Adrenal gland (tissue), 12 donors: ENCODE measurements around the gene LZTS2. TPM values are rescaled to one million over a fixed set of nuclear protein-coding genes. Genes with fewer than 3 reads are reported as not detected.

ENCODE experiments used
- DNase-seq, 7 donors: peaks; one replicate each; pipeline ENCODE4 v3.0.0-alpha.2; 2019 to 2020
- H3K27ac ChIP-seq, 5 donors: fragments of 200-600 bp; sonication (generic) in 4 of 5; 1 replicate in 3 of 5; 2 replicates in 2 of 5; pipeline versions ENCODE4 v1.5.1 to v1.8.0; 2016 to 2020; ENCODE audit warnings: mild to moderate bottlenecking in 1 of 5
- H3K27me3 ChIP-seq: fragments of 200-600 bp; 2 replicates; pipeline ENCODE4 v1.8.0; 2021
- H3K36me3 ChIP-seq, 2 donors: fragments of 200-600 bp; replicated peaks in 1 of 2; 1 replicate in 1 of 2; 2 replicates in 1 of 2; pipeline versions ENCODE4 v1.5.1 to v1.8.0; 2018 to 2022
- H3K4me1 ChIP-seq, 2 donors: fragments of 200-600 bp; replicated peaks in 1 of 2; 1 replicate in 1 of 2; 2 replicates in 1 of 2; pipeline versions ENCODE4 v1.5.1 to v1.8.0; 2018 to 2021
- H3K4me3 ChIP-seq, 4 donors: fragments of 200-600 bp; sonication (generic) in 3 of 4; one replicate each; pipeline ENCODE4 v1.5.1; 2016 to 2018
- H3K9me3 ChIP-seq, 3 donors: fragments of 200-600 bp; sonication (generic) in 1 of 3; replicated peaks in 1 of 3; 1 replicate in 2 of 3; 2 replicates in 1 of 3; pipeline versions ENCODE4 v1.5.1 to v1.8.0; 2016 to 2021
- CTCF ChIP-seq, 6 experiments: fragments of 450-650 bp in 4 of 6; fragments of 200-600 bp in 2 of 6; sonication (generic) in 1 of 6; IDR thresholded peaks; 1 replicate in 5 of 6; 2 replicates in 1 of 6; pipeline versions ENCODE4 v1.5.1 to v1.8.0; 2016 to 2021; ENCODE audit warnings: antibody characterized with exemption in 6 of 6, mild to moderate bottlenecking in 2 of 6, moderate library complexity in 1 of 6
- POLR2A ChIP-seq, 2 donors: fragments of 450-650 bp; IDR thresholded peaks; one replicate each; pipeline ENCODE4 v1.6.1; 2017; ENCODE audit warnings: antibody characterized with exemption in 2 of 2, mild to moderate bottlenecking in 2 of 2, moderate library complexity in 1 of 2
- WGBS, 4 donors: extraction: QIAGEN DNeasy Blood & Tissue Kit in 2 of 4; methylation state at CpG; one replicate each; pipeline versions ENCODE4 v1.1.5 to v1.1.7; 2013 to 2017; 5-methylcytosine and 5-hydroxymethylcytosine counted together
- intact Hi-C, 2 donors: fragments of 100-400 bp; cut with DNase I; formaldehyde crosslinking; loops; one replicate each; pipeline versions ENCODE4 v1.14.1 to v1.15.0; 2022 to 2023
- polyA plus RNA-seq, 3 donors: library from polyadenylated mRNA; stranded (reverse); fragments of 200-250 nt in 2 of 3; fragments of 350-450 nt in 1 of 3; fragmentation: Illumina TruSeq in 1 of 3; extraction: RNeasy Lipid Tissue Mini Kit (QIAGEN cat#74804) in 1 of 3; gene quantifications; one replicate each; pipeline ENCODE4 v1.2.3, GENCODE V29; 2013 to 2014
- total RNA-seq, 9 donors: library from RNA; depleted of rRNA in 4 of 9; stranded (reverse); fragments of >200 nt in 4 of 9; fragments of 120-200 nt in 1 of 9; fragmentation: NEBNext Ultra II Directional in 1 of 9; extraction: Animal tissue kit (Norgen Biotek cat#: 25700) in 1 of 9; gene quantifications; one replicate each; pipeline versions ENCODE4 v1.1.0 to v1.2.4, GENCODE V29; 2013 to 2023
- donor health status: healthy with polysubstance abuse.
- donor health status: Bipolar disorder and iron deficiency.
- donor health status: DM: yes; HTN: yes; CAD: no.
- donor health status: DM: no; HTN: no; CAD: no.
- donor health status: DM: no; HTN: no; CAD: no.
- donor health status: DM: yes; HTN: yes; CAD: no.

The LZTS2 gene
- total and polyA plus RNA-seq, 12 donors, result 12.2 to 232 (median 101) TPM

- 50 to 73% (median 70%) methylated on average over 2 of the region's 2 CpGs for WGBS, 4 donors
- Histone ChIP-seq H3K4me1 (peaks cover 3 to 19% of the 10 kb centered on the region in 2 donors), H3K9me3 (no peaks in the 10 kb centered on the region), H3K27ac (no peak overlapping the region), H3K4me3 (no peak overlapping the region), H3K36me3 (peaks cover 0 to 10% of the 10 kb centered on the region in 2 donors), H3K27me3 (peaks cover 25% of the 10 kb centered on the region)
- intact Hi-C loops, result no loop called here
- no peak for DNase-seq
- no peak for TF ChIP-seq CTCF (IDR thresholded peaks at IDR 0.05)
- TF ChIP-seq POLR2A (IDR thresholded peaks at IDR 0.05), result no peak
These were observed 44.5 kb downstream of the LZTS2 start for GRCh38 chr10:101044117-101044516.

DNA sequence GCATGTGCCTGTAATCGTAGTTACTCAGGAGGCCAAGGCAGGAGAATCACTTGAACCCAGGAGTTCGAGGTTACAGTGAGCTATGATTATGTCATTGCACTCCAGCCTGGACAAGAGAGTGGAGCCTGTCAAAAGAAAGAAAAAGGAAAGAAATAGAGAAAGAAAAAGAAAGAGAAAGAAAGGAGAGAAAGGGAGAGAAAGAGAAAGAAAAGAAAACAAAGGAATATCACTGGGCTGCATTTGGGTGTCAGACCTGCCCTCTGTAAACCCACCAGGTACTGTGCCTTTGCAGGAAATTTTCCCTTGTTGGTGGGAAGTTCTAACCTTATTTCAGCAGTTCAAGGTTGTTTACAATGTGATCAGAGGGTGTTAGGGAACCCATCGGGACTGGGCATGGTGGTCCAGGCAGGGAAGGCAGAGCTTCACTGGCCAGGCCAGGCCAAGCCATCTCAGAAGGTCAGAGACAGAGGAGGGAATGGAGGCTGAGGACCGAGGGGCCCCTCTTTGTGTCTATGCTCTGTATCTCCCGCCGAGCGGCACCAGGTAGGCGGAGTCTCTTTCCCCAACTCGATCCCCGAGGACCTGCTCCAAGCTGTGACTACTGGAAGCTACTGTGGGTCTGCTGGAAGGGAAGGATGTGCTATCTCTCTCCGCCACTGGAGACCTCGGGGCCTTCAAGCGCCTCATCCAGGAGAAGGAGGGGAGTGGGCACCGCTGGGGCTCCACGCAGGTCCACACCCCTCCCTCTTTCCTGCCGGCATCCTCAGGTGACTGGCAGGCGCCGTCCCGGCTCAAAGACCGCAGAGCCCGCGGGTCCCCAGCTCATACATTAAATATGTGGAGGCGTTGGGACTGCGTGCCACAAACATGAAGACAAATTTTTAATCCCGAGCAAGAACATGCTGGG lies 47.0 kb downstream of the LZTS2 start:
- no peaks in the 10 kb centered on the region for H3K9me3 ChIP-seq
- 45 to 56% (median 49%) methylated on average over 13 to 25 of the region's 25 CpGs for WGBS, 4 donors
- TF ChIP-seq POLR2A (IDR thresholded peaks at IDR 0.05) (no peak), CTCF (IDR thresholded peaks at IDR 0.05) (no peak)
- H3K4me3 ChIP-seq, result no peak overlapping the region
- H3K27me3 ChIP-seq, result peaks cover 44% of the 10 kb centered on the region
- DNase-seq, result no peak
- intact Hi-C loops, result no loop called here
- no peaks in the 10 kb centered on the region for H3K36me3 ChIP-seq
- H3K4me1 ChIP-seq, result peaks cover 3 to 24% of the 10 kb centered on the region in 2 donors
- H3K27ac ChIP-seq, result no peak overlapping the region

GRCh38 chr10:101047268-101047667 lies 47.7 kb downstream of the LZTS2 start:
- 25 to 37% (median 29%) methylated on average over 13 to 16 of the region's 16 CpGs for WGBS, 4 donors
- no peak for DNase-seq
- Histone ChIP-seq H3K36me3 (no peaks in the 10 kb centered on the region), H3K4me1 (peaks cover 3 to 18% of the 10 kb centered on the region in 2 donors), H3K27ac (no peak overlapping the region), H3K4me3 (no peak overlapping the region), H3K27me3 (peaks cover 44% of the 10 kb centered on the region), H3K9me3 (no peaks in the 10 kb centered on the region)
- no peak for TF ChIP-seq POLR2A (IDR thresholded peaks at IDR 0.05)
- TF ChIP-seq CTCF (IDR thresholded peaks at IDR 0.05), result no peak
- intact Hi-C loops, result no loop called here

DNA sequence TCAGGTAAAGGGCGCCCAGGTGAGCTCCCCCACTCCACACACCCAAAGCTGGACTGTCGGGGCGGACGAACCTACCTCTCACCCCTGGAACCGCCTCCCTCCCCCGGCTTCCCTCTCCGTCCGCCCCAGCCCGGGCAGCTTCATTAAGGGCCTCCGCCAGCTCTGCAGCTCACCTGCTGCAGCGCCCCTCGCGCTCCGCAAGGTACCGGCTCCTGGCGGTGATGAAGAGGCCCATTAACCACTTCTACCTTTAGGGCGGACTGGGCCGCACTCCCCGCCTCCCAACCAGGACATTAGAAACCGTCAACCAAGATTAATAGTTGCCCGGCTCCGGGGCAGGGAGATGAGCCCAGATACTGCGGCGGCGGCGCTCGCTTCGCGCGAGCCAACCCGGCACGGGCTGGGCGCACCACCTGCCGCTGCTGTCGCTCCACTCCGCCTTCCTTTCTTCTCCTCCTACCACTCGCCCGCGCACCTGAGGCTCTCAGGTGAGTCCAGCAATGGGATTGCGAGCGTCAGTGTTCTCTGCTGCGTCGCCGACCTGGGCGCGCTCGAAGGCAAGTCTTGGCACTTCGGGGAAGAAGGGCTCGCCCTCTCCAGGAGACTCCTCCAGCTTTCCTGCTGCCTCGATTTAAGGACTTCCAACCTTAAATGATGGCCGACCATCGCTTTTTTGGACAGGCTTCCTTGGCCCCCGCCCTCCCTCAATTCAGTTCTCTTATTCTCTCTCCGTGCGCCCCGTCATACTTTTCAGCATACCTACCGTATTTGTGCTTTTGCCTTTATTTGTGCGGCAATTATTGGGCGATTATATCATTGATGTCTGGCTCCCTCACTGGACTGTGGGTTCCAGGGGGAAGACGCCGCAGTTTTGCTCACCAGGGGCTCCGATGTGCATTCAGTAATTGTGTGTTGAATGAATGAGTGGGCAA lies 48.6 kb downstream of the LZTS2 start:
- Histone ChIP-seq H3K9me3 (no peaks in the 10 kb centered on the region), H3K36me3 (no peaks in the 10 kb centered on the region), H3K4me1 (peaks cover 0 to 13% of the 10 kb centered on the region in 2 donors), H3K4me3 (no peak overlapping the region), H3K27ac (no peak overlapping the region), H3K27me3 (peaks cover 44% of the 10 kb centered on the region)
- intact Hi-C loops, result no loop called here
- DNase-seq, result no peak
- 20 to 31% (median 24%) methylated on average over 17 to 62 of the region's 62 CpGs for WGBS, 4 donors
- TF ChIP-seq CTCF (IDR thresholded peaks at IDR 0.05), result no peak
- TF ChIP-seq POLR2A (IDR thresholded peaks at IDR 0.05), result no peak
